GM18870 (cell line): ENCODE measurements around the gene MYO18B.

Source experiments
- ATAC-seq: cut with Tn5 transposase; IDR thresholded peaks from one replicate; pipeline ENCODE4 v1.9.1; 2021; ENCODE audit warnings: moderate library complexity; ENCODE audit not compliant: unreplicated experiment

MYO18B gene

GRCh38 chr22:25748140-25748539 is 6.2 kb downstream of the MYO18B start:
- ATAC-seq, result no peak

- ATAC-seq, result no peak
These were observed 6.7 kb downstream of the MYO18B start for GRCh38 chr22:25748704-25749103.

- ATAC-seq, result no peak
These were observed 7.6 kb downstream of the MYO18B start for GRCh38 chr22:25749420-25750169.

GRCh38 chr22:25750569-25751173 is 8.7 kb downstream of the MYO18B start:
- ATAC-seq, result no peak

GRCh38 chr22:25751174-25751581 is 9.2 kb downstream of the MYO18B start:
- no peak for ATAC-seq

- no peak for ATAC-seq
These were observed 10.7 kb downstream of the MYO18B start for GRCh38 chr22:25752615-25753214.

GRCh38 chr22:25753252-25753651 is 11.3 kb downstream of the MYO18B start:
- no peak for ATAC-seq

- ATAC-seq, result no peak
These were observed 12.7 kb downstream of the MYO18B start for GRCh38 chr22:25754527-25755202.

- no peak for ATAC-seq
These were observed 15.7 kb downstream of the MYO18B start for GRCh38 chr22:25757686-25758085.

GRCh38 chr22:25758316-25758715 is 16.3 kb downstream of the MYO18B start:
- ATAC-seq, result no peak

GRCh38 chr22:25759825-25760231 is 17.8 kb downstream of the MYO18B start:
- ATAC-seq, result no peak

GRCh38 chr22:25760294-25760693 is 18.3 kb downstream of the MYO18B start:
- no peak for ATAC-seq

- ATAC-seq, result no peak
These were observed 19.0 kb downstream of the MYO18B start for GRCh38 chr22:25760848-25761595.

- no peak for ATAC-seq
These were observed 20.2 kb downstream of the MYO18B start for GRCh38 chr22:25762147-25762546.

- no peak for ATAC-seq
These were observed 21.3 kb downstream of the MYO18B start for GRCh38 chr22:25763239-25763777.

GRCh38 chr22:25764270-25765015 is 22.5 kb downstream of the MYO18B start:
- no peak for ATAC-seq

GRCh38 chr22:25765016-25765367 is 23.0 kb downstream of the MYO18B start:
- ATAC-seq, result no peak

GRCh38 chr22:25765801-25766200 is 23.8 kb downstream of the MYO18B start:
- no peak for ATAC-seq

- ATAC-seq, result no peak
These were observed 24.4 kb downstream of the MYO18B start for GRCh38 chr22:25766418-25766817.

GRCh38 chr22:25770333-25770732 is 28.3 kb downstream of the MYO18B start:
- ATAC-seq, result no peak
